Testis (tissue), 3 donors: ENCODE results near the gene IMMP2L. TPM values are rescaled to one million over a fixed set of nuclear protein-coding genes. Genes with fewer than 3 reads are reported as not detected.

Experiments used
- DNase-seq: peaks from one replicate; pipeline ENCODE4 v3.0.0-alpha.2; 2019
- H3K27ac ChIP-seq, 2 donors: fragments of 200-600 bp; sonication (generic); one replicate each; pipeline ENCODE4 v1.5.1; 2019
- H3K27me3 ChIP-seq: fragments of 200-600 bp; sonication (generic); one replicate; pipeline ENCODE4 v1.5.1; 2019
- H3K36me3 ChIP-seq: fragments of 200-600 bp; sonication (generic); one replicate; pipeline ENCODE4 v1.5.1; 2017; ENCODE audit warnings: low read depth; ENCODE audit errors: missing control alignments
- H3K4me1 ChIP-seq: fragments of 200-600 bp; sonication (generic); one replicate; pipeline ENCODE4 v1.5.1; 2019
- H3K4me3 ChIP-seq, 2 donors: fragments of 200-600 bp; sonication (generic); one replicate each; pipeline ENCODE4 v1.5.1; 2017 to 2019
- H3K9me3 ChIP-seq: fragments of 200-600 bp; sonication (generic); one replicate; pipeline ENCODE4 v1.5.1; 2017
- POLR2A ChIP-seq: fragments of 450-650 bp; IDR thresholded peaks from one replicate; pipeline ENCODE4 v1.6.1; 2017; ENCODE audit warnings: antibody characterized with exemption, mild to moderate bottlenecking, moderate library complexity
- WGBS, 2 donors: methylation state at CpG; one replicate each; pipeline ENCODE4 v1.1.5; 2018; 5-methylcytosine and 5-hydroxymethylcytosine counted together
- intact Hi-C: fragments of 100-400 bp; cut with DNase I; formaldehyde crosslinking; loops from one replicate; pipeline ENCODE4 v1.15.1; 2023; ENCODE audit warnings: low total_unique reads
- polyA plus RNA-seq: library from polyadenylated mRNA; stranded (reverse); fragments of 350-450 nt; fragmentation: Illumina TruSeq; extraction: RNeasy Lipid Tissue Mini Kit (QIAGEN cat#74804); gene quantifications from one replicate; pipeline ENCODE4 v1.2.3, GENCODE V29; 2014; ENCODE audit warnings: low read depth, low replicate concordance; ENCODE audit not compliant: insufficient read depth
- total RNA-seq, 2 donors: library from RNA; depleted of rRNA; stranded (reverse); fragments of >200 nt; gene quantifications; one replicate each; pipeline ENCODE4 v1.2.3, GENCODE V29; 2016
- TF ChIP-seq, protein P1 (sequence below), 3 experiments: fragments of 450-650 bp in 2 of 3; fragments of 200-600 bp in 1 of 3; sonication (generic) in 1 of 3; IDR thresholded peaks; one replicate each; pipeline ENCODE4 v1.5.1; 2016 to 2019; ENCODE audit warnings: antibody characterized with exemption in 3 of 3, mild to moderate bottlenecking in 2 of 3, moderate library complexity in 1 of 3

IMMP2L gene
- total and polyA plus RNA-seq, 3 donors from 2014 or later: 10.7 to 12.4 (median 11.2) TPM

DNA sequence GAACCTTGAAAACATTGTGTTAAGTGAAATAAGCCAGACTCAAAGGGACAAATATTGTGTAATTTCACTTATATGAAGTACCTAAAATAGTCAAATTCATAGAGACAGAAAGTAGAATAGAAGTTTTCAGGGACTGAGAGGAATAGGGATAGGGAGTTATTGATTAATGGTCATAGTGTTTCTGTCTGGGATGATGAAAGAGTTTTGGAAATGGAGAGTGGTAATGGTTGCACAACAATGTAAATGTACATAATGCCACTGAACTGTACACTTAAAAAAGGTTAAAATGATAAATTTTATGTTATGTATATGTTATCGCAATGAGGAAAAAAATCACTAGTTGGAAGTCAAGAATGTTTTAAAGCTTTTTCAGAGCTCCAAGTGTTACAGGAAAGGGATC, 33.5 kb upstream of the IMMP2L start:
- 92 to 100% methylated on average over 1 of the region's 1 CpG for WGBS, 2 donors
- no peak for TF ChIP-seq POLR2A
- TF ChIP-seq, protein P1, sequence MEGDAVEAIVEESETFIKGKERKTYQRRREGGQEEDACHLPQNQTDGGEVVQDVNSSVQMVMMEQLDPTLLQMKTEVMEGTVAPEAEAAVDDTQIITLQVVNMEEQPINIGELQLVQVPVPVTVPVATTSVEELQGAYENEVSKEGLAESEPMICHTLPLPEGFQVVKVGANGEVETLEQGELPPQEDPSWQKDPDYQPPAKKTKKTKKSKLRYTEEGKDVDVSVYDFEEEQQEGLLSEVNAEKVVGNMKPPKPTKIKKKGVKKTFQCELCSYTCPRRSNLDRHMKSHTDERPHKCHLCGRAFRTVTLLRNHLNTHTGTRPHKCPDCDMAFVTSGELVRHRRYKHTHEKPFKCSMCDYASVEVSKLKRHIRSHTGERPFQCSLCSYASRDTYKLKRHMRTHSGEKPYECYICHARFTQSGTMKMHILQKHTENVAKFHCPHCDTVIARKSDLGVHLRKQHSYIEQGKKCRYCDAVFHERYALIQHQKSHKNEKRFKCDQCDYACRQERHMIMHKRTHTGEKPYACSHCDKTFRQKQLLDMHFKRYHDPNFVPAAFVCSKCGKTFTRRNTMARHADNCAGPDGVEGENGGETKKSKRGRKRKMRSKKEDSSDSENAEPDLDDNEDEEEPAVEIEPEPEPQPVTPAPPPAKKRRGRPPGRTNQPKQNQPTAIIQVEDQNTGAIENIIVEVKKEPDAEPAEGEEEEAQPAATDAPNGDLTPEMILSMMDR (IDR thresholded peaks at IDR 0.05): no peak

DNA sequence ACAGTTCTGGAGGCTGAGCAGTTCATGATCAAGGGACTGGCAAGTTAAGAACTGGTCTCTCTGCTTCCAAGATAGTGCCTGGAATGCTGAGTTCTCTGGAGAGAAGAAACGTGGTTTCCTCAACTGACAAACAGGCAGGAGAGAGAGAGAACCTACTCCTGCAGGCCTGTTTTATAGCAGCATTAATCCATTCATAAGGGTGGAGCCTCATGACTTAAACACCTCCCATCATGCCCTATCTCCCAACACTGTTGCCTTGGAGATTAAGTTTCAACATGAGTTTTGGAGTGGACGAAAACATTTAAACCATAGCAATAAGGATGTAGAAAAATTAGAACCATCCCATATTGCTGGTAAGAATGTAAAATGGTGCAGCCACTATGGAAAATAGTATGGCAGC, 32.3 kb upstream of the IMMP2L start:
- no peak for TF ChIP-seq POLR2A
- TF ChIP-seq, protein P1 (IDR thresholded peaks at IDR 0.05): no peak
- no peak for DNase-seq
- no peaks in the 10 kb centered on the region for H3K4me1 ChIP-seq
- intact Hi-C loops: no loop called here
- H3K27me3 ChIP-seq: no peaks in the 10 kb centered on the region
- H3K4me3 ChIP-seq: no peak overlapping the region
- 62 to 69% methylated on average over 2 of the region's 2 CpGs for WGBS, 2 donors
- H3K27ac ChIP-seq: no peak overlapping the region
- H3K9me3 ChIP-seq: no peaks in the 10 kb centered on the region
- no peaks in the 10 kb centered on the region for H3K36me3 ChIP-seq

More for the DNA sequence above, 33.5 kb upstream of the IMMP2L start:
- Histone ChIP-seq H3K27me3 (no peaks in the 10 kb centered on the region), H3K27ac (no peak overlapping the region), H3K4me1 (no peaks in the 10 kb centered on the region), H3K36me3 (no peaks in the 10 kb centered on the region), H3K4me3 (no peak overlapping the region), H3K9me3 (no peaks in the 10 kb centered on the region)
- intact Hi-C loops: no loop called here
- DNase-seq: no peak

DNA sequence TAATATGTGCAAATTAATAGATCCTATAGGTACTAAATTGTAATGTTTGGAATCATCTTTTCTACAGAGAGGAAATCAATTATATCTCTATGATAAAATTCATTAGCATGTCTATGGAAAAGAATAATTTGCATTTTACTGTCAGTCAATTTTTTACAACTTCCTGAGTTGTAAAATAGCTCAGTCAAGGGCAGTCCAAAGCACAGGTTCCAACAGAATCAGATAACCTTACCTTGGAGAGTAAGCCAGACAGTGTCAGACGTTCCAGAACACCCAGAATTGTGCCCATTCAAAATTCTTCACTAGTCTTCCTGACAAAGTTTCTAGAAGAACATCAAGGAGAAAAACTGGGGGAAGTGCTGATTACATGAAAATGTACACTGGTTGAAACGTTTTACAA, 31.1 kb upstream of the IMMP2L start:
- intact Hi-C loops: no loop called here
- no peaks in the 10 kb centered on the region for H3K27me3 ChIP-seq
- TF ChIP-seq, protein P1 (IDR thresholded peaks at IDR 0.05): no peak
- TF ChIP-seq POLR2A: no peak
- H3K27ac ChIP-seq: no peak overlapping the region
- H3K9me3 ChIP-seq: no peaks in the 10 kb centered on the region
- H3K36me3 ChIP-seq: no peaks in the 10 kb centered on the region
- H3K4me1 ChIP-seq: no peaks in the 10 kb centered on the region
- 57% methylated on average over 2 of the region's 2 CpGs for WGBS, 2 donors
- no peak for DNase-seq
- no peak overlapping the region for H3K4me3 ChIP-seq

GRCh38 chr7:111588065-111588433, 25.8 kb upstream of the IMMP2L start:
- Histone ChIP-seq H3K9me3 (no peaks in the 10 kb centered on the region), H3K4me1 (no peaks in the 10 kb centered on the region), H3K27me3 (no peaks in the 10 kb centered on the region), H3K4me3 (no peak overlapping the region), H3K27ac (no peak overlapping the region), H3K36me3 (no peaks in the 10 kb centered on the region)
- 89% methylated on average over 3 of the region's 3 CpGs for WGBS, 2 donors
- TF ChIP-seq POLR2A: no peak
- TF ChIP-seq, protein P1 (IDR thresholded peaks at IDR 0.05): no peak
- intact Hi-C loops: no loop called here
- no peak for DNase-seq

DNA sequence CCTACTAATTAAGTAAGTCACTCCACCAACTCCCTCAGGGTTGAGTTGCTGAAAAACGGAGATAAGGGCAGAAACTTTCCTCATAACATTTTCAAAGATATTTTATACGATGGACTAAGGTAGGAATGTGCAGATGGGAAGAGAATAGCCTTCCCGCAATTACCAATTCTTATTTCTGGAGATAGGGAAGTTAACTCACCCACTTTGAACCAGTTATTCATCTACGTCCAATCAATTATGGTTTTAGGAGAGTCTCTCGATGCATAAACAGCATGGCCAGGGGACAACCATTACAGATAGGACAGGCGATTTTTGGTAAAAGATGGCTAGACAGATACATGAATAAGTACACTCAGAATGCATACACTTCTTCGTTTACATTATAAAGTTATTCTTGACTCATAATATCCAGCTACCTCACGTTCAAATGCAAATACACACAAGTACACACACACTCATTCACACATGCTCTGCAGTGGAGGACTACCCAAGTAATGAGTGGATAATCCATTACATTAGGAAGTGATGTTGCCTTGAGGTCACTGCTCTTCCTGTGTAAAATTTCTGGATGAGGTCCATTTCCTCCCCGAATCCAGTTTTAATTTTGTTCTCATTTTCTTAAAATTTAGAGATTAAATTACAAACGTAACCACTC, 25.2 kb upstream of the IMMP2L start:
- no peak for DNase-seq
- WGBS, 2 donors: 81 to 87% methylated on average over 10 of the region's 10 CpGs
- TF ChIP-seq, protein P1 (IDR thresholded peaks at IDR 0.05): no peak
- TF ChIP-seq POLR2A: no peak
- H3K27me3 ChIP-seq: no peaks in the 10 kb centered on the region
- H3K36me3 ChIP-seq: no peaks in the 10 kb centered on the region
- no peaks in the 10 kb centered on the region for H3K9me3 ChIP-seq
- H3K4me3 ChIP-seq: no peak overlapping the region
- intact Hi-C loops: no loop called here
- no peaks in the 10 kb centered on the region for H3K4me1 ChIP-seq
- H3K27ac ChIP-seq: no peak overlapping the region
